Right ventricle myocardium superior (tissue), 1 donor: ENCODE data around the gene DGCR2. TPM values are rescaled to one million over a fixed set of nuclear protein-coding genes. Genes with fewer than 3 reads are reported as not detected.
"Not testable (repeated sequence)": the region's sequence is repeated elsewhere in the genome, so short reads cannot be mapped to it uniquely, and the experiment has no call there.

Experiments
- ATAC-seq: fragments of 200-7000 bp; cut with Tn5 transposase; one replicate; pipeline ENCODE4 v1.9.1; 2020; ENCODE audit warnings: mild to moderate bottlenecking; ENCODE audit not compliant: poor library complexity
- DNase-seq: peaks from one replicate; pipeline ENCODE4 v3.0.0-alpha.2; 2020
- intact Hi-C: fragments of 100-400 bp; cut with DNase I; formaldehyde crosslinking; loops from one replicate; pipeline ENCODE4 v1.11.2; 2022
- total RNA-seq: library from RNA; stranded (reverse); fragmentation: NEBNext Ultra II Directional; extraction: Animal tissue kit (Norgen Biotek cat#: 25700); gene quantifications from one replicate; pipeline ENCODE4 v1.2.1, GENCODE V29; 2021
- donor health status: DM: no; HTN: yes; CAD: no; lungs with severe emphysema.

Gene DGCR2
- total RNA-seq, 1 donor from 2014 or later = 29.7 TPM

- ATAC-seq (no peak), DNase-seq (no peak)
- intact Hi-C loops = no loop called here
Observed at GRCh38 chr22:19040391-19040861, 81.8 kb downstream of the DGCR2 start.

GRCh38 chr22:19039796-19040280, 82.4 kb downstream of the DGCR2 start:
- DNase-seq = no peak
- intact Hi-C loops = no loop called here
- ATAC-seq = no peak

DNA sequence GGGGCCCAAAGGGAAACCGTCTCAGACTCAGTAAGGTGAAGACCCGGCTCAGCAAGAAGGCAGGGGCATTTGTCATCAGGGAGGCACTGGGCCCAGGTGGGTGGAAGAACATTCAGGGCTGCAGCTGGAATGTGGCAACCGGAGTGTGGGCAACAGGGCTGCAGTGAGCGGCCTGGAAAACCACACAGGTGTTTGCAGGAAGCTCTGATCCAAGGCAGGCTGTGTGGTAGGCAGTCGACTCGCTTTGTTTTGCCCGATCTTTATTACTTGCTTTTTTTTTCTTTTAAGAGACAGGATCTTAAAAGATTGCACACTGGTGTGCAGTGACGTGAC, 82.8 kb downstream of the DGCR2 start:
- DNase-seq (no peak), ATAC-seq (no peak)
- intact Hi-C loops = no loop called here

DNA sequence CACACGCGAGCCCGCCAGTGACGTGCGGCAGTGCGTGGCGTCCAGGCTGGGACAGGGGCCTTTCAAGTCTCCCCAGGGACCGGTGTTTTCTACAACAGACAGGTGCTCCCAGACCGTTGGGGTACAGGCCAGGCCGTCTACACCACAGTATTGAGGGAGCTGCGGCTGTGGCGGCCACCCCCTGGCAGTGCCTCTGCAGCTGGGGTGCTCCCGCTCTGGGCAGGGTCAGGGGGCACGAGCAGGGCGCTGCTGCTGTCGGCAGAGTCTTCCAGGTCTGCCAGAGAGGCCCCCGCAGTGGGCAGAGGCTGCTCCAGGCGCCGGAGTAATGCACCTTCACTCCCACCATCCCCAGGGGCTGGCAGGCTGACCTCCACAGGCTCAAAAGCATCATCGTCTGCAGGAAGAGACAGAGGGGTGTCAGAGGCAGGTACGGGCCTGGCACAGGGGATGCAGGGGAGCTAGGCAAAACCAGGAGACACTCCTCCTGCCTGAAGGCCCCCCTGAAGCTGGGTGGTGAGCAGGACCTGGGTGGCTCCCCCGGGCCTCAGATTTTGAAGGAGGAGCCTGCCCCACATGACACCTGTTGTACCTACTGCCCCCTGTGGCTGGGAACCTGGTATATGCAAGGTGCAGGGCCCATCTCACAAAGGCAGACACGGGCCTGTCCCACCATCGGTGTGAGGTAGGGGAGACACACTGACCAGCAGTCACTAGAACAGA, 83.3 kb downstream of the DGCR2 start:
- intact Hi-C loops = no loop called here
- no peak for ATAC-seq
- no peak for DNase-seq

DNA sequence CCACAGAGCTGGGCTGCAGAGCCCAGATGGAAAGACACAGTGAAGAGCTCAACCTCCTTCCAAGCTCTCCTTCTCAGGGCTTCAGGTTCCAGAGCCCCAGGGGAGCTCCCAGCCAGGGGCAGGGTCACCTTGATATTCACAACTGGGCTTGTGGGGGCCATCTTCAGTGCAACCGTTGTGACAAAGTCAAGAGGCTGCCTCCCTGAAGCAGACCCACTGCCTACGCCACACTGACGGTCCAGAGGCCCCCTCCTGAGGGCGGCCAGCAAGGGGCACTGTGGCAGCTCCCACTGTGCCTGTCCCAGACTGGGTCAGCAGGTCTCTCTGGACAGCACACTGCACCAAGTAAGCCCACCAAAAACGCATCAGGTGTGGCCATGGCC, 84.1 kb downstream of the DGCR2 start:
- DNase-seq = no peak
- no peak for ATAC-seq
- intact Hi-C loops = no loop called here

DNA sequence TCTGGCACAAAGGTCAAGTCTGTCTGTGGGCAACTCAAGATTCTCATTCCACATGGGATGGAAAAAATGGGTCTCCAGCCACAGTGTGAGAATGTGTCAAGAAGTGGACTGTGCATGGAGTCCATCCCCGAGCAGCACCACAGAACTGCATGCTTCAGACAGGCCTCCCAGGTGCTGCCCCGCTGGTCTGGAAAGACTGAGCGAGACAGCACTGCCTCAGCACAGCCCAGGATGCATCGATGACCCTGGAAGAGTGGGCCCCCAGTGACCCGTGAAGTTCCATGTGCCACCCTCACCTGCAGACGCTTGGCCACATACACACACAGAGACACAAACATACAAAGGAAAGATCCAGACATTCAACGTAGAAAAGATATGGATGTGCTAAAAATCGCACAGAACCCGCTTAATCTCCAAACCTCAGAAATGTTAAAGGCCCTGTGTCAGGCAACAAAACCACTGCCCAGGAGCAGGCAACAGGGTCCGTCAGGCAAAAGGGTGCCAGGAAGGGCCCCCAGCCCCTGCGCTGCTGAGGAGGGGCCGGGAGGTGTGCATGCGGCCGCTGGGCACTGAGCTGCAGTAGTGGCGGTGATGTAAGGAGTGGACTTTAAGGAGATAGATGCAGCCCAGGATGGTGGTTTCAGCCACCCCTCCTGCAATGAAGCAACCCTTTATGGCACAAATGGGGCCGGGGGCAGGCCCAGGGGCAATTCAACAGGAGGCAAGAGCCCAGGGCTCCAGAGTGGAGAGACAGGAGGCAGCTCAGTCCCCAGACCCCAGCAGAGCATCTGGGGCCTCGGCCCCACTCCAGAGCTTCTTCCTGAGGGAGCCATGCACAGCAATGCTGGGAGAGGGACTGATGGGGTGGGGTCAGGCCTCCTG, 84.7 kb downstream of the DGCR2 start:
- ATAC-seq (no peak), DNase-seq (no peak)
- intact Hi-C loops = no loop called here

DNA sequence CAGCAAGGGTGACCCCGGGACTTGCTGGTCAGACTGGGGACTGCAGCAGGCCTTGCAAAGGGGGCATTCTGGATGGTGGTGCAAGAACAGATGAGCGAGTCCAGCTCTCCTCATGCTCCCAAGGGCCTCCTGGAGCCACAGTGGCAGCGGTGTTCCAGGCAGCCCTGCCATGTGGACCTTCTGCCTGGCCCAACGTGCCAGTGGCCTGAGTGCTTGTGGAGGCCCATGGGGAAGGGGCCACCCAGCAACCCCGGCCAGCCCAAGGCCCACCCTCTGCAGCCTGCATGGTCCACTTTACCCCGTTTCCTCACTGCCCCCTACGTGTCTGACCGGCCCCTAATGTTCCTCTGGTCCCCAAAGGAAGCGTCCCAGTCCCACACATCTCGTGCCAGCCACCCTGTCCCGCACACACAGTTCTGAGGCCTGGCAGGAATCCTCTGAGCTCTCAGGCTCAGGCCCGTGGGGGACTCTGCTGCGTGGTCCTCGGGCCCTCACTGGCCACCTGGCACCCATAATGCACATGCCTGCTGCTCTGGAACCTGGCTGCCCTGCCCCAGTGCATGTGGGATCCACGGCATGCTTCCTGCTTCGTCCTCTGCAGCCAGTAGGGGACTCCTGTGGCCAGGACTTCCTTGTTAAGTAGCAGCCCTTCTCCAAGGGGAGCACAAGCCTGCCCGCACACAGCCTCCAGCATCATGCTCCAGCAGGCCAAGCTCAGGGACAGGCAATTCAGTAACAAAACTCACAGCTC, 85.5 kb downstream of the DGCR2 start:
- intact Hi-C loops = no loop called here
- ATAC-seq (no peak), DNase-seq (no peak)

GRCh38 chr22:19036229-19036522, 86.0 kb downstream of the DGCR2 start:
- no peak for ATAC-seq
- intact Hi-C loops = no loop called here
- no peak for DNase-seq

DNA sequence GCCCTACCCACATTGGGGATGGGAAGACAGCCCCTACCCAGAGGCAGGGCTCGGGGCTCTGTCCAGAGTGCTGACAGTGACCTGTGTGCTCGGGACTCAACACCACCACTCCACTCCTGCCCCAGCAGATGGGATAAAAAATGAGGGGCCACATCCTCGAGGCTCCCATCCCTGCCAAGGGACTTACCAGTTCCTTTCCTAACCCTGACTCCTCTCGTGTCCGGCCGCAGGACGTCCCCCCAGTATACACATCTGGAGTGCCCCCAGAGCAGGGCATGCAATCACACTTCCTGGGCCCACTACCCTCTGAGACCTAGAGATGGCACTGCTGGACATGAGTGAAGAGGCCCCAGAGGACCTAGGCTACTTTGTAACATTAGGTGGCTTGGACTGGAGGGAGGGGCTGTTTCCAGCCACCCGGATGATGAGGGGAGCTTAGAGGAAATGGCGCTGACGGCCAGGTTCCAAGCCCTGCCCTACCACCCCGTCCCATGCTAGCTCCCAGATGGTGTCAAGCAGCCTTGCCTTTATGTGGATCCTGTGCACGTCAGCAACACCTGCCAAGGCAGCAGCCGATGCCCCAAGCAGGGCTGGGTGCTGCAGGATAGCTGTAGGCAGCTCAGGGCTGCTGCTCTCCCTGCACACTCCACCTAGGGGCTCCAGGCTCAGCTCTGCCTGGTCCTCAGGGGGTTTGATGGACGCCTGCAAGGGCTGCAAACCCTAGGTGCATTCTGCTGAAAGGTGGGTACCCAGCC, 86.6 kb downstream of the DGCR2 start:
- intact Hi-C loops = no loop called here
- ATAC-seq (peak; percentile 31), DNase-seq (no peak)

DNA sequence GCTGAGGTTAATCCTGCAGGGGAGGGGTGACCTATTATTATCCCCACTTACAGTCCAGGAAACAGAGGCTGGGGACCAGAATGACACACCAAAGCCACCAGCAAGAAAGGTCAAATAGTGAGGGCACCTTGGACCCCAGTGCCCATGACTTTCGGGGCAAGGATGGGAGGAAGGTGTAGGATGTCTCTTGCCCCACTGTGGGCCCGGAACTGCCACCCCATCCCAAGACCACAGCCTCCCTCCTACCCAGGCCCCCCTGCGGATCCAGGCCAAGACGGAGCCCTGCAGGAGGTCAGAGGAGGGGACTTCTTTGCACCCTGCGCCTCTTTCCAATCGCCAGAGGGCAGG, 87.1 kb downstream of the DGCR2 start:
- intact Hi-C loops, ATAC-seq, DNase-seq: not testable (repeated sequence)

GRCh38 chr22:19034724-19035120, 87.5 kb downstream of the DGCR2 start:
- DNase-seq, ATAC-seq, intact Hi-C loops: not testable (repeated sequence)

GRCh38 chr22:19034031-19034723, 88.0 kb downstream of the DGCR2 start:
- peak; percentile 14 for ATAC-seq
- DNase-seq, intact Hi-C loops: not testable (repeated sequence)

DNA sequence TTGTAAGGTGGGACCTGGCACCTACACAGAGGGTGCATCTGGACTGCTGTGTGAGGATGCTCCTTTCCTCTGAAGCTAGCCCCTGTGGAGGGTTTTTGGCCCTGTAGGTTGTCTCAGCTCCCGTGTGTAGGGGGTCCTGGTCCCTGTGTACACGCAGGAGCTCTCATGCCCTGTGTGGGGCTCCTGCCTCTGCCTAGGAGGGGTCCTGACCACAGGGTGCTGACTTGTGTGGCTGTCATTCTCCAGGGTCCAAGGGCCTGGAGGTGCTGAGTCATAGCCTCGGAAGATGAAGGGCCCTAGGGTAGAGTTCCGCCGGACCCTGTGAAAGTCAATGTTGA, 88.7 kb downstream of the DGCR2 start:
- DNase-seq, intact Hi-C loops, ATAC-seq: not testable (repeated sequence)

DNA sequence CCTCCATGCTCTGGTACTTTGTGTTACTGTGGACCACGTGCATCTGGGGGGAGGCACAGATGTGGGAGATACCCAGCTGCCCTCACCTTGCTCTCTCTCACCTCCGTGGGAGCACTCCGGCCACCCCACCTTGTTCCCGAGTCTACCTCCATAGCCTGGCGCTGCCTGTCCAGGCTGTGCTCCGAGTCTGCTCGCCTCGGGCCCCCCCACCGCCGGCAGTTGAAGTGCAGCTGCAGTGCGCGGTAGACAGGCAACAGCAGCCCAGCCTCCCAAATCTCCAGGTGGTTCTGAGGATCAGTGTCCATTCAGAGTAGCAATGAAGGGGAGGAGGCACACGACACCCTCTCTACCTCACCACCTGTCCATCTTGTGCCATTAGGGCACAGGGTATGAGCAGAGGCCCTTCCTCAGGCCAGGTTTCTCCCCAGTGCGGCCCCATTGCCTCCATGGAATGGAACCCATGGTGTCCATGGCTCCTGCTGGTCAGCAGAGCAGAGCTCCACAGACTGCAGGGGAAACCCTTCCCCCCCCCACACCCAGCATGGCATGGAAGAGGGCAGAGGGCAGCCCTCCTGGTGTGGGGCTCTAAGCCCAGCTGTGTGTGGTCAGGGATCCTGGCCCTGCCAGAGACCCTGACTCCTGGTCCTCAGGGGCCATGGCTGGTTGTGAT, 89.2 kb downstream of the DGCR2 start:
- DNase-seq, ATAC-seq, intact Hi-C loops: not testable (repeated sequence)

DNA sequence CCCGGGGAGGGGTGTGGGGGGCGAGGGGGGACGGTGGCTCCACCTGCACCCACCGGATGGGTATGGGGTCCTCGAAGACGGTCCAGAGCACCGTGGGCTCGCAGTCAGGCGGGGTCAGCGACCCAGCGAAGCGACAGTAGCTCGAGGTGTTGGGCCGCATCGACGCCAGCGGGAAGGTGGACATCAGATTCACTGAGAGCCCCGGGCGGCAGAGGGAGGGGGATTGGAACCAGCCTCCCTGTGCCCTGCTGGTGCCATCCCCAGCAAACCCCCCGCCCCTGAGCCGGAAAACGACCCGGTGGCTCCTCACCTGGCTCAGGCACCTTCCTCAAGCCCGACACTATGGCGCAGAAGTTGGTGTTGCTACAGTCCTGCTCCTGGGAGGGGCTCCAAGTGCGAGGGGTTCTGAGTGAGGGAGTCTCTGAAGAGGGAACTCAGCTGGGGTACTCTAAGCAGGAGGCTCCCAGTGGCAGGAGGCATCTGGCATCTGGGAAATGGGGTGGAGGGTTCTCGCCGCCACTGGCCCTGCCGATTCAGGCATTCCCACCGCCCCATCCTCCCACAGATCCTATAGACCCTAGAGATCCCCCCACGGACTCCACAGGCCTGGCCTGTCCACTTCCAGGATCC, 89.9 kb downstream of the DGCR2 start:
- DNase-seq, intact Hi-C loops, ATAC-seq: not testable (repeated sequence)

DNA sequence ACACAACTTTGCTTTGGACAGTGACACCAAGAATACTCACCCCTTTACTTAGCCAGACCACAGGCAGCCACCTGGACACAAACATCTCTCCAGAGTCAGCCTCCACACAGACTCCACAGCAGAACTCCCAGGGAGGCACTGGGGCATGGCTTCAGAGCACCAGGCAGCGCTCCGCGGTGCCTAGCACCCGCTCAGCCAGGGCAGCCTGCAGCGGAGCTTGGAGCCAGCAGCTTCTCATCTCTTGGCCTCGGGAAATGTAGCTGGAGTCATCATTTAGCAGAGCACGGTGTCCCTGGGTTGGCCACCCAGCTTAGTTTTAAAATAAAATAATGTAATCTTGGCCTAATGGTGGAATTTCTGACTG, 91.3 kb downstream of the DGCR2 start:
- intact Hi-C loops, ATAC-seq, DNase-seq: not testable (repeated sequence)

- intact Hi-C loops = not testable (repeated sequence)
Observed at GRCh38 chr22:19030226-19030888, 91.9 kb downstream of the DGCR2 start.

More at GRCh38 chr22:19030226-19030888, 91.9 kb downstream of the DGCR2 start:
- not testable (repeated sequence) for ATAC-seq, DNase-seq
